Fibroblast of lung (primary cell): Measurements from ENCODE around the gene OXLD1.

Source experiments
- EZH2 ChIP-seq: IDR thresholded peaks from 2 replicates; pipeline ENCODE4 v1.5.1; 2012; ENCODE audit warnings: low read length, control low read depth, mild to moderate bottlenecking; ENCODE audit errors: missing control alignments
- TF ChIP-seq, protein P1 (sequence below), 2 donors: IDR thresholded peaks in 1 of 2; conservative IDR thresholded peaks in 1 of 2; 1 replicate in 1 of 2; 2 replicates in 1 of 2; pipeline ENCODE4 v1.5.1; 2011 to 2012; ENCODE audit warnings: low read length in 2 of 2, control low read depth in 1 of 2, inconsistent platforms in 1 of 2, low read depth in 1 of 2, mild to moderate bottlenecking in 1 of 2

GRCh38 chr17:81693509-81694210 lies 27.3 kb upstream of the OXLD1 start:
- TF ChIP-seq, protein P1, sequence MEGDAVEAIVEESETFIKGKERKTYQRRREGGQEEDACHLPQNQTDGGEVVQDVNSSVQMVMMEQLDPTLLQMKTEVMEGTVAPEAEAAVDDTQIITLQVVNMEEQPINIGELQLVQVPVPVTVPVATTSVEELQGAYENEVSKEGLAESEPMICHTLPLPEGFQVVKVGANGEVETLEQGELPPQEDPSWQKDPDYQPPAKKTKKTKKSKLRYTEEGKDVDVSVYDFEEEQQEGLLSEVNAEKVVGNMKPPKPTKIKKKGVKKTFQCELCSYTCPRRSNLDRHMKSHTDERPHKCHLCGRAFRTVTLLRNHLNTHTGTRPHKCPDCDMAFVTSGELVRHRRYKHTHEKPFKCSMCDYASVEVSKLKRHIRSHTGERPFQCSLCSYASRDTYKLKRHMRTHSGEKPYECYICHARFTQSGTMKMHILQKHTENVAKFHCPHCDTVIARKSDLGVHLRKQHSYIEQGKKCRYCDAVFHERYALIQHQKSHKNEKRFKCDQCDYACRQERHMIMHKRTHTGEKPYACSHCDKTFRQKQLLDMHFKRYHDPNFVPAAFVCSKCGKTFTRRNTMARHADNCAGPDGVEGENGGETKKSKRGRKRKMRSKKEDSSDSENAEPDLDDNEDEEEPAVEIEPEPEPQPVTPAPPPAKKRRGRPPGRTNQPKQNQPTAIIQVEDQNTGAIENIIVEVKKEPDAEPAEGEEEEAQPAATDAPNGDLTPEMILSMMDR (conservative IDR thresholded peaks at IDR 0.05 in 1 of 2, IDR thresholded peaks at IDR 0.05 in 1 of 2; ENCODE audit: low read depth in 1 of 2, low read length in 2 of 2): no peak
- TF ChIP-seq EZH2: no peak
